OCI-LY7 (cell line): ENCODE measurements around the gene KCTD2. TPM values are rescaled to one million over a fixed set of nuclear protein-coding genes. Genes with fewer than 3 reads are reported as not detected.

ENCODE experiments used
- BruUV-seq: library from RNA; stranded (reverse); fragments of 400-500 nt; replicated peaks from 2 replicates; lab custom pipeline; 2021; lab: Mats Ljungman, UMichigan
- CTCF ChIA-PET: fragments of 300-600 bp; sonication (Branson Sonifier 250); formaldehyde crosslinking; loops from one replicate; lab custom pipeline; 2022; ENCODE audit warnings: antibody characterized with exemption; ENCODE audit not compliant: unreplicated experiment; lab: Charles Lee
- POLR2A ChIA-PET: fragments of 300-600 bp; sonication (Branson Sonifier 250); formaldehyde crosslinking; loops from one replicate; lab custom pipeline; 2022; ENCODE audit warnings: antibody characterized with exemption; lab: Charles Lee
- DNase-seq: peaks from one replicate; pipeline ENCODE4 v3.0.0-alpha.2; 2015; ENCODE audit warnings: low spot score
- H2AFZ ChIP-seq: fragments of 200-600 bp; sonication (generic), shearing (Covaris generic); 2 replicates; pipeline ENCODE4 v1.6.1; 2014; ENCODE audit warnings: mild to moderate bottlenecking, antibody characterized with exemption, low read length, moderate library complexity
- H3K27ac ChIP-seq: fragments of 200-600 bp; sonication (generic); 2 replicates; pipeline ENCODE4 v1.5.1; 2014; ENCODE audit warnings: mixed run types, low read depth, mild to moderate bottlenecking, moderate library complexity, low read length, inconsistent platforms; ENCODE audit not compliant: poor library complexity, severe bottlenecking
- H3K36me3 ChIP-seq: fragments of 200-600 bp; sonication (generic); 2 replicates; pipeline ENCODE4 v1.6.1; 2014; ENCODE audit warnings: mild to moderate bottlenecking, antibody characterized with exemption, low read length, moderate library complexity, mixed read lengths; ENCODE audit not compliant: insufficient read depth
- H3K4me1 ChIP-seq: fragments of 200-600 bp; sonication (generic); 2 replicates; pipeline ENCODE4 v1.5.1; 2014; ENCODE audit warnings: mild to moderate bottlenecking, low read length; ENCODE audit not compliant: insufficient read depth, poor library complexity, severe bottlenecking
- H3K4me2 ChIP-seq: fragments of 200-600 bp; sonication (generic); 2 replicates; pipeline ENCODE4 v1.6.1; 2014; ENCODE audit warnings: mild to moderate bottlenecking, low read length
- H3K4me3 ChIP-seq: fragments of 200-600 bp; sonication (generic); 2 replicates; pipeline ENCODE4 v1.5.1; 2014; ENCODE audit warnings: mild to moderate bottlenecking, low read depth, low read length; ENCODE audit not compliant: poor library complexity, severe bottlenecking
- H3K79me2 ChIP-seq: fragments of 200-600 bp; sonication (generic); 2 replicates; pipeline ENCODE4 v1.6.1; 2016; ENCODE audit warnings: low read depth, mild to moderate bottlenecking, low read length, moderate library complexity, mixed read lengths; ENCODE audit not compliant: insufficient read depth
- H3K9me2 ChIP-seq: fragments of 200-600 bp; sonication (generic); 2 replicates; pipeline ENCODE4 v1.6.1; 2016; ENCODE audit warnings: mild to moderate bottlenecking, low read length, mixed read lengths; ENCODE audit not compliant: insufficient read depth
- H3K9me3 ChIP-seq: fragments of 200-600 bp; sonication (generic); 2 replicates; pipeline ENCODE4 v1.6.1; 2014; ENCODE audit warnings: mild to moderate bottlenecking, mixed run types, low read length, mixed read lengths
- H4K20me1 ChIP-seq: fragments of 200-600 bp; sonication (generic); 2 replicates; pipeline ENCODE4 v1.6.1; 2014; ENCODE audit warnings: mild to moderate bottlenecking, antibody characterized with exemption, low read length, moderate library complexity, mixed read lengths; ENCODE audit not compliant: insufficient read depth
- EZH2phosphoT487 ChIP-seq: fragments of 200-600 bp; sonication (generic); IDR thresholded peaks from 2 replicates; pipeline ENCODE4 v1.6.1; 2018; ENCODE audit warnings: low read depth, borderline replicate concordance, mild to moderate bottlenecking, mixed run types, antibody characterized with exemption, low read length, moderate library complexity, mixed read lengths
- intact Hi-C: fragments of 100-400 bp; cut with micrococcal nuclease; formaldehyde crosslinking; loops from one replicate; pipeline ENCODE4 v1.10.0; 2022; ENCODE audit not compliant: unreplicated experiment
- total RNA-seq, 2 experiments: library from RNA; depleted of rRNA in 1 of 2; stranded (reverse); fragments of >200 nt in 1 of 2; shearing (Covaris generic) in 1 of 2; gene quantifications; 2 replicates each; pipeline ENCODE4 v1.2.3, GENCODE V29; 2014 to 2022
- TF ChIP-seq, protein P1 (sequence below): fragments of 200-600 bp; sonication (generic); conservative IDR thresholded peaks from 2 replicates; pipeline ENCODE4 v1.5.1; 2014; ENCODE audit warnings: mild to moderate bottlenecking, antibody characterized with exemption, low read length, moderate library complexity, mixed read lengths

Gene KCTD2
- total RNA-seq, 2 experiments from 2014 or later: 21.0 to 29.8 TPM

DNA sequence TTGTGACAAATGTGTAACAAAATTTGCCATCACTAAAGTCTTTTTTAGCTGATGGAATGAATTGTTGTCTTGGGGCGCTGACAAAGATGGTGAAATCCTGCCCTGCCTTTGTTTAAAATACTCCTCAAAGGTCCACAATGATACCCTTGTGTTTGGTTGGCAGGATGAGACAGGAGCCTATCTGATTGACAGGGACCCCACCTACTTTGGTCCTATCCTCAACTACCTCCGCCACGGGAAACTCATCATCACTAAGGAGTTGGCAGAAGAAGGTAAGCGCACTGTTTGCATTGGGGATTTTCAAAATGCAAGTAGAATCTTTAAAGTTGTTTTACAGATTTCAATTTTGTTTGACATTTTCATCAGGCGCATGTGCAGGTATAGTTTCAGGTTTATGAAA lies 2.0 kb downstream of the KCTD2 start:
- Histone ChIP-seq H3K4me1 (peaks cover 14% of the 10 kb centered on the region), H3K36me3 (peaks cover 45% of the 10 kb centered on the region), H2AFZ (no peak overlapping the region), H3K9me2 (no peaks in the 10 kb centered on the region), H4K20me1 (peaks cover 4% of the 10 kb centered on the region; the same call in 1 of the 2 replicates), H3K4me2 (peak overlapping the region; percentile 99), H3K9me3 (no peaks in the 10 kb centered on the region), H3K4me3 (no peak overlapping the region), H3K27ac (no peak overlapping the region), H3K79me2 (peaks cover 23% of the 10 kb centered on the region)
- POLR2A ChIA-PET: interaction anchor here (0.6 to 3.6 kb wide), 7 partner anchors 9 to 52 kb away, joined by 3 to 27 read pairs (median 4); partner anchors contain the start of gene MRPL58
- BruUV-seq: no TSS peak
- CTCF ChIA-PET: interaction anchor here (1.0 to 1.1 kb wide), 3 partner anchors 12 to 88 kb away, joined by 3 to 5 read pairs (median 3); no protein-coding TSS in a partner anchor
- TF ChIP-seq, protein P1, sequence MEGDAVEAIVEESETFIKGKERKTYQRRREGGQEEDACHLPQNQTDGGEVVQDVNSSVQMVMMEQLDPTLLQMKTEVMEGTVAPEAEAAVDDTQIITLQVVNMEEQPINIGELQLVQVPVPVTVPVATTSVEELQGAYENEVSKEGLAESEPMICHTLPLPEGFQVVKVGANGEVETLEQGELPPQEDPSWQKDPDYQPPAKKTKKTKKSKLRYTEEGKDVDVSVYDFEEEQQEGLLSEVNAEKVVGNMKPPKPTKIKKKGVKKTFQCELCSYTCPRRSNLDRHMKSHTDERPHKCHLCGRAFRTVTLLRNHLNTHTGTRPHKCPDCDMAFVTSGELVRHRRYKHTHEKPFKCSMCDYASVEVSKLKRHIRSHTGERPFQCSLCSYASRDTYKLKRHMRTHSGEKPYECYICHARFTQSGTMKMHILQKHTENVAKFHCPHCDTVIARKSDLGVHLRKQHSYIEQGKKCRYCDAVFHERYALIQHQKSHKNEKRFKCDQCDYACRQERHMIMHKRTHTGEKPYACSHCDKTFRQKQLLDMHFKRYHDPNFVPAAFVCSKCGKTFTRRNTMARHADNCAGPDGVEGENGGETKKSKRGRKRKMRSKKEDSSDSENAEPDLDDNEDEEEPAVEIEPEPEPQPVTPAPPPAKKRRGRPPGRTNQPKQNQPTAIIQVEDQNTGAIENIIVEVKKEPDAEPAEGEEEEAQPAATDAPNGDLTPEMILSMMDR: no peak
- no peak for TF ChIP-seq EZH2phosphoT487
- DNase-seq: no peak
- intact Hi-C loops: loop anchor here (10.0 kb wide), 1 partner anchor 366 kb away; no protein-coding TSS in a partner anchor

DNA sequence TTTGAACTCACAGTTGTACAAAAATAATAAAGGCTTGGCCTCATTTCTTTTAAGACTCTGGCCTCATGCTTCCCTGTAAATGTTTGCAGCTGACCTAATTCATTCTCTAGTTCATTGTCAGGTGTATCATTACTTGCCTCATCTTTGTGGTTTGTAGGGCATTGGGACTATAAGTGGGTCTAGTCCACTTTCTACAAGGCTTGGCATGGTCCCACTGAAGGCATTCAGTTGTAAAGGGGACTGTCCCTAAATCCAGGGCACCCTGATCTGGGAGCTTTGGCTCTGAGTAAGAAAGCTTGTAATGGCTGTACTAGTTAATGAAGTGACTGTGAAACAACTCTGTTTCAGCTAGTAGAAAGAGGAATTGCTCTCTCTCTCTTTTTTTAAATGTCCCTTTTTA lies 2.7 kb downstream of the KCTD2 start:
- Histone ChIP-seq H3K4me1 (peaks cover 14% of the 10 kb centered on the region), H3K79me2 (peaks cover 23% of the 10 kb centered on the region), H3K4me2 (no peak overlapping the region), H4K20me1 (peaks cover 4% of the 10 kb centered on the region; the same call in 1 of the 2 replicates), H3K27ac (no peak overlapping the region), H3K36me3 (peaks cover 51% of the 10 kb centered on the region), H2AFZ (no peak overlapping the region), H3K4me3 (no peak overlapping the region), H3K9me3 (no peaks in the 10 kb centered on the region), H3K9me2 (no peaks in the 10 kb centered on the region)
- intact Hi-C loops: loop anchor here (10.0 kb wide), 1 partner anchor 365 kb away; no protein-coding TSS in a partner anchor
- TF ChIP-seq, protein P1: no peak
- no peak for TF ChIP-seq EZH2phosphoT487
- ChIA-PET CTCF (no interaction called here), POLR2A (interaction anchor here (0.6 to 1.8 kb wide), 3 partner anchors 11 to 179 kb away, joined by 3 to 6 read pairs (median 3); no protein-coding TSS in a partner anchor)
- no peak for DNase-seq
- BruUV-seq: no TSS peak

DNA sequence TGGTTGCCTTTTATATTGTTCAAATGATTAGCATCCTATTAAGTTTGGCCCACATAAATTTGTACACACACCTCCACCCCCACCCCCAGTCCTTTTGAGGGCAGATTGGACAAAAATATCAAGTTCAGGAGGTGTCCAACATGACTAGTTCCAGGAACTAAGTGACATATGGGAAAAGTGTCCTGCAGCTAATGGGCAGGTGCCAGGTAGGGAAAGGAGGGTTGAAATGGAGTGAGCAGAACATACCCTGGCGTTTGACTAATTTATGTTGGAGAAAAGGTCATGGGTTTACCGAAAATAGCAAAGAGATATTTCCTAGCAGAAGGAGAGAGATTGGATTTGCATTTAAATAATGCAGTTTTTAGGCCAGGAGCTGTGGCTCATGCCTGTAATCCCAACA lies 4.9 kb downstream of the KCTD2 start:
- peaks cover 14% of the 10 kb centered on the region for H3K4me1 ChIP-seq
- H4K20me1 ChIP-seq: peaks cover 4% of the 10 kb centered on the region; the same call in 1 of the 2 replicates
- H3K36me3 ChIP-seq: peaks cover 72% of the 10 kb centered on the region
- H3K4me3 ChIP-seq: no peak overlapping the region
- H3K27ac ChIP-seq: no peak overlapping the region
- intact Hi-C loops: no loop called here
- no peaks in the 10 kb centered on the region for H3K9me2 ChIP-seq
- ChIA-PET POLR2A (interaction anchor here (0.9 kb wide), 1 partner anchor 39 kb away, joined by 3 read pairs; no protein-coding TSS in a partner anchor), CTCF (no interaction called here)
- peaks cover 13% of the 10 kb centered on the region for H3K79me2 ChIP-seq
- TF ChIP-seq, protein P1: no peak
- no peak for TF ChIP-seq EZH2phosphoT487
- H3K9me3 ChIP-seq: no peaks in the 10 kb centered on the region
- H3K4me2 ChIP-seq: no peak overlapping the region
- DNase-seq: no peak
- no peak overlapping the region for H2AFZ ChIP-seq
- BruUV-seq: no TSS peak
